Right lobe of liver (tissue), 6 donors: ENCODE measurements around the gene EZR. TPM values are rescaled to one million over a fixed set of nuclear protein-coding genes. Genes with fewer than 3 reads are reported as not detected.

Experiments
- ATAC-seq, 4 donors: fragments of 200-7000 bp; cut with Tn5 transposase; one replicate each; pipeline ENCODE4 v1.9.1; 2020; ENCODE audit warnings: mild to moderate bottlenecking in 4 of 4, moderate library complexity in 4 of 4
- DNase-seq, 3 donors: peaks; one replicate each; pipeline ENCODE4 v3.0.0-alpha.2; 2020
- H3K27ac ChIP-seq, 3 donors: fragments of 200-600 bp; one replicate each; pipeline ENCODE4 v1.8.0; 2022
- H3K27me3 ChIP-seq, 2 donors: fragments of 200-600 bp; one replicate each; pipeline ENCODE4 v1.8.0; 2022
- H3K36me3 ChIP-seq, 4 donors: fragments of 200-600 bp; sonication (generic) in 1 of 4; one replicate each; pipeline versions ENCODE4 v1.5.1 to v1.8.0; 2017 to 2022; ENCODE audit warnings: control low read depth in 1 of 4
- H3K4me1 ChIP-seq, 4 donors: fragments of 200-600 bp; sonication (generic) in 1 of 4; one replicate each; pipeline versions ENCODE4 v1.5.1 to v1.8.0; 2017 to 2022; ENCODE audit warnings: control low read depth in 1 of 4
- H3K4me3 ChIP-seq, 3 donors: fragments of 200-600 bp; one replicate each; pipeline ENCODE4 v1.8.0; 2022
- H3K9me3 ChIP-seq, 4 donors: fragments of 200-600 bp; sonication (generic) in 1 of 4; one replicate each; pipeline versions ENCODE4 v1.5.1 to v1.8.0; 2017 to 2022; ENCODE audit warnings: control low read depth in 1 of 4
- CTCF ChIP-seq, 4 donors: fragments of 200-600 bp in 3 of 4; fragments of 450-650 bp in 1 of 4; IDR thresholded peaks; one replicate each; pipeline versions ENCODE4 v1.5.1 to v1.8.0; 2016 to 2022; ENCODE audit warnings: antibody characterized with exemption in 4 of 4, mild to moderate bottlenecking in 2 of 4
- POLR2A ChIP-seq: fragments of 450-650 bp; IDR thresholded peaks from one replicate; pipeline ENCODE4 v1.6.1; 2017; ENCODE audit warnings: antibody characterized with exemption, mild to moderate bottlenecking
- WGBS: methylation state at CpG from one replicate; pipeline ENCODE4 v1.1.6; 2018; ENCODE audit warnings: low coverage, low lambda C conversion rate; ENCODE audit not compliant: insufficient coverage; ENCODE audit errors: missing lambda C conversion rate; 5-methylcytosine and 5-hydroxymethylcytosine counted together
- intact Hi-C, 2 donors: fragments of 100-400 bp; cut with DNase I; formaldehyde crosslinking; loops; one replicate each; pipeline versions ENCODE4 v1.11.2 to v1.14.1; 2022
- total RNA-seq, 6 experiments: library from RNA; depleted of rRNA in 2 of 6; stranded (reverse); fragments of >200 nt in 2 of 6; fragmentation: NEBNext Ultra II Directional in 3 of 6; extraction: Animal tissue kit (Norgen Biotek cat#: 25700) in 3 of 6; gene quantifications; one replicate each; pipeline versions ENCODE4 v1.1.0 to v1.2.4, GENCODE V29; 2016 to 2023
- donor health status: DM: no; HTN: yes; CAD: no.
- donor health status: DM: no; HTN: no; CAD: no.
- donor health status: DM: no; HTN: no; CAD: no.
- donor health status: DM: no; HTN: yes; CAD: no.
- donor health status: DM: no; HTN: yes; CAD: no.

Gene EZR
- total RNA-seq, 6 experiments from 2014 or later, result 26.4 to 161 (median 35.9) TPM

GRCh38 chr6:158770533-158771330 lies 48.4 kb downstream of the EZR start:
- H3K27ac ChIP-seq, result no peak overlapping the region

GRCh38 chr6:158769771-158770432 lies 49.3 kb downstream of the EZR start:
- TF ChIP-seq CTCF (IDR thresholded peaks at IDR 0.05), result no peak
- no peak for TF ChIP-seq POLR2A
- Histone ChIP-seq H3K27ac (no peak overlapping the region), H3K4me3 (no peak overlapping the region), H3K36me3 (peaks cover 10 to 89% (median 39%) of the 10 kb centered on the region in 4 donors), H3K9me3 (no peaks in the 10 kb centered on the region), H3K4me1 (no peaks in the 10 kb centered on the region), H3K27me3 (no peaks in the 10 kb centered on the region)
- WGBS, result 96% methylated on average over 15 of the region's 18 CpGs
- no peak for ATAC-seq
- intact Hi-C loops, result no loop called here
- DNase-seq, result no peak

More at GRCh38 chr6:158770533-158771330, 48.4 kb downstream of the EZR start:
- intact Hi-C loops, result no loop called here
- ATAC-seq (no peak), DNase-seq (no peak)
- WGBS, result 81% methylated on average over 10 of the region's 21 CpGs
- Histone ChIP-seq H3K4me1 (no peaks in the 10 kb centered on the region), H3K27me3 (no peaks in the 10 kb centered on the region), H3K36me3 (peaks cover 10 to 90% (median 42%) of the 10 kb centered on the region in 4 donors), H3K9me3 (no peaks in the 10 kb centered on the region), H3K4me3 (no peak overlapping the region)
- TF ChIP-seq POLR2A (no peak), CTCF (IDR thresholded peaks at IDR 0.05) (no peak)

- H3K27me3 ChIP-seq, result no peaks in the 10 kb centered on the region
- no peaks in the 10 kb centered on the region for H3K9me3 ChIP-seq
- WGBS, result 97% methylated on average over 6 of the region's 13 CpGs
- intact Hi-C loops, result no loop called here
- DNase-seq (no peak), ATAC-seq (no peak)
- no peak overlapping the region for H3K27ac ChIP-seq
- H3K36me3 ChIP-seq, result peaks cover 10 to 88% (median 38%) of the 10 kb centered on the region in 4 donors
- no peaks in the 10 kb centered on the region for H3K4me1 ChIP-seq
- TF ChIP-seq CTCF (IDR thresholded peaks at IDR 0.05) (no peak), POLR2A (no peak)
- no peak overlapping the region for H3K4me3 ChIP-seq
These were observed 49.9 kb downstream of the EZR start for GRCh38 chr6:158769234-158769770.

- 100% methylated on average over 2 of the region's 8 CpGs for WGBS
- Histone ChIP-seq H3K4me1 (no peaks in the 10 kb centered on the region), H3K27ac (no peak overlapping the region), H3K4me3 (no peak overlapping the region), H3K36me3 (peaks cover 10 to 83% (median 34%) of the 10 kb centered on the region in 4 donors), H3K9me3 (no peaks in the 10 kb centered on the region), H3K27me3 (no peaks in the 10 kb centered on the region)
- intact Hi-C loops, result no loop called here
- TF ChIP-seq POLR2A, result no peak
- TF ChIP-seq CTCF (IDR thresholded peaks at IDR 0.05), result no peak
- ATAC-seq (no peak), DNase-seq (no peak)
These were observed 50.7 kb downstream of the EZR start for GRCh38 chr6:158768436-158768835.
